ENCODE data around the gene KLHL29. TPM values are rescaled to one million over a fixed set of nuclear protein-coding genes. Genes with fewer than 3 reads are reported as not detected.

Gene KLHL29
- total and polyA plus RNA-seq, 2 experiments from 2014 or later: 1.5 to 6.5 TPM

DNA sequence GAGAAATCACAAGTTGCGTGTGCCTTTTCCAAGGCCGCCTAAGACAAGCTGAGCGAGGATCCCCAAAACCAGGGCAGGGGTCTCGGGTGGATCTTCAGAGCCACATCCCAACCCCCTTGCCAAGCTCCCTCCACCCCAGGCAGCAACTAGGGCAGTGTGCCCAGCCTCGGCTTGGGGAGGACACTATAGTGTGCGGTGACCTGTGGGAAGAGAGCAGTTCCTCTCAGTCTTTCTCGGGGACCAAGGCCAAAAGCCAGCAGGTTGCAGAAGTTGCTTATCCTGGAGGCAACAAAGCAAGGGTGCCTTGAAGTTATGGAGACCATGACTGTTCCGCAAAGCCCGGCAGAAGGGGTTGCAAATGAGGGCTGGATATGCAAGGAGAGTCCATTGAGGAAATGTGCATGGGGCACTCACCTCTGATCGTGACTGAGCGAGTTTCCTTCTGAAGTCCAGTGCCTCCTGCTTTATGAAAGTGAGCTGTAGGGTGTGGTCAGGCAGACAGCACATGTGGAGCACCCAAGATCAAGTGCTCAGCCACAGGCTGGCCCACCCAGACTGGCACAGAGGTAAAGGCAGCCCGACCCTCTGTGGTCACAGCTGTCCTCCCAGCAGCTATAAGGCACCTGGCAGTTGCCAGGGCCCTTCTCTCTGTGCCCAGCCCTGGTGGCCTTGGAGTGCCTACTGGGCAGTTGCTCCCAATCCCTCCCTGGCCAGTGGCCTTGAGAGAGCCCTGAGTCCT lies 281.4 kb downstream of the KLHL29 start:
- no peak for ATAC-seq
- H3K27ac ChIP-seq (ENCODE audit: low read depth): no peak overlapping the region
- peaks cover 23% of the 10 kb centered on the region for H3K4me1 Mint-ChIP-seq
- no peaks in the 10 kb centered on the region for H3K9me2 ChIP-seq (ENCODE audit: insufficient read depth)
- H2AFZ ChIP-seq: no peak overlapping the region
- H3K27me3 Mint-ChIP-seq (ENCODE audit: insufficient read depth, low read depth, poor library complexity): peaks cover 14% of the 10 kb centered on the region
- H3F3A ChIP-seq (replicated peaks; ENCODE audit: low read depth): no peaks in the 10 kb centered on the region
- TF ChIP-seq POLR2AphosphoS5 (IDR thresholded peaks at IDR 0.05; ENCODE audit: low read depth): no peak
- no peak for TF ChIP-seq STAT1 (IDR thresholded peaks at IDR 0.05; ENCODE audit: unreplicated experiment)
- no peak for TF ChIP-seq ZNF331 (CRISPR knock-in tag; IDR thresholded peaks at IDR 0.05; ENCODE audit: low read depth)
- TF ChIP-seq, protein P1, sequence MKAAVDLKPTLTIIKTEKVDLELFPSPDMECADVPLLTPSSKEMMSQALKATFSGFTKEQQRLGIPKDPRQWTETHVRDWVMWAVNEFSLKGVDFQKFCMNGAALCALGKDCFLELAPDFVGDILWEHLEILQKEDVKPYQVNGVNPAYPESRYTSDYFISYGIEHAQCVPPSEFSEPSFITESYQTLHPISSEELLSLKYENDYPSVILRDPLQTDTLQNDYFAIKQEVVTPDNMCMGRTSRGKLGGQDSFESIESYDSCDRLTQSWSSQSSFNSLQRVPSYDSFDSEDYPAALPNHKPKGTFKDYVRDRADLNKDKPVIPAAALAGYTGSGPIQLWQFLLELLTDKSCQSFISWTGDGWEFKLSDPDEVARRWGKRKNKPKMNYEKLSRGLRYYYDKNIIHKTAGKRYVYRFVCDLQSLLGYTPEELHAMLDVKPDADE (IDR thresholded peaks at IDR 0.05): no peak
- no peak for TF ChIP-seq NANOG (IDR thresholded peaks at IDR 0.05; ENCODE audit: borderline replicate concordance)
- TF ChIP-seq JUNB (IDR thresholded peaks at IDR 0.05; ENCODE audit: unreplicated experiment): no peak
- no peak for TF ChIP-seq EZH2phosphoT487 (IDR thresholded peaks at IDR 0.05; ENCODE audit: unreplicated experiment)
- TF ChIP-seq EZH2 (IDR thresholded peaks at IDR 0.05; ENCODE audit: low read depth, unreplicated experiment): no peak
- TF ChIP-seq, protein P2, sequence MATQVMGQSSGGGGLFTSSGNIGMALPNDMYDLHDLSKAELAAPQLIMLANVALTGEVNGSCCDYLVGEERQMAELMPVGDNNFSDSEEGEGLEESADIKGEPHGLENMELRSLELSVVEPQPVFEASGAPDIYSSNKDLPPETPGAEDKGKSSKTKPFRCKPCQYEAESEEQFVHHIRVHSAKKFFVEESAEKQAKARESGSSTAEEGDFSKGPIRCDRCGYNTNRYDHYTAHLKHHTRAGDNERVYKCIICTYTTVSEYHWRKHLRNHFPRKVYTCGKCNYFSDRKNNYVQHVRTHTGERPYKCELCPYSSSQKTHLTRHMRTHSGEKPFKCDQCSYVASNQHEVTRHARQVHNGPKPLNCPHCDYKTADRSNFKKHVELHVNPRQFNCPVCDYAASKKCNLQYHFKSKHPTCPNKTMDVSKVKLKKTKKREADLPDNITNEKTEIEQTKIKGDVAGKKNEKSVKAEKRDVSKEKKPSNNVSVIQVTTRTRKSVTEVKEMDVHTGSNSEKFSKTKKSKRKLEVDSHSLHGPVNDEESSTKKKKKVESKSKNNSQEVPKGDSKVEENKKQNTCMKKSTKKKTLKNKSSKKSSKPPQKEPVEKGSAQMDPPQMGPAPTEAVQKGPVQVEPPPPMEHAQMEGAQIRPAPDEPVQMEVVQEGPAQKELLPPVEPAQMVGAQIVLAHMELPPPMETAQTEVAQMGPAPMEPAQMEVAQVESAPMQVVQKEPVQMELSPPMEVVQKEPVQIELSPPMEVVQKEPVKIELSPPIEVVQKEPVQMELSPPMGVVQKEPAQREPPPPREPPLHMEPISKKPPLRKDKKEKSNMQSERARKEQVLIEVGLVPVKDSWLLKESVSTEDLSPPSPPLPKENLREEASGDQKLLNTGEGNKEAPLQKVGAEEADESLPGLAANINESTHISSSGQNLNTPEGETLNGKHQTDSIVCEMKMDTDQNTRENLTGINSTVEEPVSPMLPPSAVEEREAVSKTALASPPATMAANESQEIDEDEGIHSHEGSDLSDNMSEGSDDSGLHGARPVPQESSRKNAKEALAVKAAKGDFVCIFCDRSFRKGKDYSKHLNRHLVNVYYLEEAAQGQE (IDR thresholded peaks at IDR 0.05; ENCODE audit: unreplicated experiment): no peak
- TF ChIP-seq, protein P3, sequence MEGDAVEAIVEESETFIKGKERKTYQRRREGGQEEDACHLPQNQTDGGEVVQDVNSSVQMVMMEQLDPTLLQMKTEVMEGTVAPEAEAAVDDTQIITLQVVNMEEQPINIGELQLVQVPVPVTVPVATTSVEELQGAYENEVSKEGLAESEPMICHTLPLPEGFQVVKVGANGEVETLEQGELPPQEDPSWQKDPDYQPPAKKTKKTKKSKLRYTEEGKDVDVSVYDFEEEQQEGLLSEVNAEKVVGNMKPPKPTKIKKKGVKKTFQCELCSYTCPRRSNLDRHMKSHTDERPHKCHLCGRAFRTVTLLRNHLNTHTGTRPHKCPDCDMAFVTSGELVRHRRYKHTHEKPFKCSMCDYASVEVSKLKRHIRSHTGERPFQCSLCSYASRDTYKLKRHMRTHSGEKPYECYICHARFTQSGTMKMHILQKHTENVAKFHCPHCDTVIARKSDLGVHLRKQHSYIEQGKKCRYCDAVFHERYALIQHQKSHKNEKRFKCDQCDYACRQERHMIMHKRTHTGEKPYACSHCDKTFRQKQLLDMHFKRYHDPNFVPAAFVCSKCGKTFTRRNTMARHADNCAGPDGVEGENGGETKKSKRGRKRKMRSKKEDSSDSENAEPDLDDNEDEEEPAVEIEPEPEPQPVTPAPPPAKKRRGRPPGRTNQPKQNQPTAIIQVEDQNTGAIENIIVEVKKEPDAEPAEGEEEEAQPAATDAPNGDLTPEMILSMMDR (conservative IDR thresholded peaks at IDR 0.05; ENCODE audit: low read depth in 2 of 2): no peak
- TF ChIP-seq, protein P4, sequence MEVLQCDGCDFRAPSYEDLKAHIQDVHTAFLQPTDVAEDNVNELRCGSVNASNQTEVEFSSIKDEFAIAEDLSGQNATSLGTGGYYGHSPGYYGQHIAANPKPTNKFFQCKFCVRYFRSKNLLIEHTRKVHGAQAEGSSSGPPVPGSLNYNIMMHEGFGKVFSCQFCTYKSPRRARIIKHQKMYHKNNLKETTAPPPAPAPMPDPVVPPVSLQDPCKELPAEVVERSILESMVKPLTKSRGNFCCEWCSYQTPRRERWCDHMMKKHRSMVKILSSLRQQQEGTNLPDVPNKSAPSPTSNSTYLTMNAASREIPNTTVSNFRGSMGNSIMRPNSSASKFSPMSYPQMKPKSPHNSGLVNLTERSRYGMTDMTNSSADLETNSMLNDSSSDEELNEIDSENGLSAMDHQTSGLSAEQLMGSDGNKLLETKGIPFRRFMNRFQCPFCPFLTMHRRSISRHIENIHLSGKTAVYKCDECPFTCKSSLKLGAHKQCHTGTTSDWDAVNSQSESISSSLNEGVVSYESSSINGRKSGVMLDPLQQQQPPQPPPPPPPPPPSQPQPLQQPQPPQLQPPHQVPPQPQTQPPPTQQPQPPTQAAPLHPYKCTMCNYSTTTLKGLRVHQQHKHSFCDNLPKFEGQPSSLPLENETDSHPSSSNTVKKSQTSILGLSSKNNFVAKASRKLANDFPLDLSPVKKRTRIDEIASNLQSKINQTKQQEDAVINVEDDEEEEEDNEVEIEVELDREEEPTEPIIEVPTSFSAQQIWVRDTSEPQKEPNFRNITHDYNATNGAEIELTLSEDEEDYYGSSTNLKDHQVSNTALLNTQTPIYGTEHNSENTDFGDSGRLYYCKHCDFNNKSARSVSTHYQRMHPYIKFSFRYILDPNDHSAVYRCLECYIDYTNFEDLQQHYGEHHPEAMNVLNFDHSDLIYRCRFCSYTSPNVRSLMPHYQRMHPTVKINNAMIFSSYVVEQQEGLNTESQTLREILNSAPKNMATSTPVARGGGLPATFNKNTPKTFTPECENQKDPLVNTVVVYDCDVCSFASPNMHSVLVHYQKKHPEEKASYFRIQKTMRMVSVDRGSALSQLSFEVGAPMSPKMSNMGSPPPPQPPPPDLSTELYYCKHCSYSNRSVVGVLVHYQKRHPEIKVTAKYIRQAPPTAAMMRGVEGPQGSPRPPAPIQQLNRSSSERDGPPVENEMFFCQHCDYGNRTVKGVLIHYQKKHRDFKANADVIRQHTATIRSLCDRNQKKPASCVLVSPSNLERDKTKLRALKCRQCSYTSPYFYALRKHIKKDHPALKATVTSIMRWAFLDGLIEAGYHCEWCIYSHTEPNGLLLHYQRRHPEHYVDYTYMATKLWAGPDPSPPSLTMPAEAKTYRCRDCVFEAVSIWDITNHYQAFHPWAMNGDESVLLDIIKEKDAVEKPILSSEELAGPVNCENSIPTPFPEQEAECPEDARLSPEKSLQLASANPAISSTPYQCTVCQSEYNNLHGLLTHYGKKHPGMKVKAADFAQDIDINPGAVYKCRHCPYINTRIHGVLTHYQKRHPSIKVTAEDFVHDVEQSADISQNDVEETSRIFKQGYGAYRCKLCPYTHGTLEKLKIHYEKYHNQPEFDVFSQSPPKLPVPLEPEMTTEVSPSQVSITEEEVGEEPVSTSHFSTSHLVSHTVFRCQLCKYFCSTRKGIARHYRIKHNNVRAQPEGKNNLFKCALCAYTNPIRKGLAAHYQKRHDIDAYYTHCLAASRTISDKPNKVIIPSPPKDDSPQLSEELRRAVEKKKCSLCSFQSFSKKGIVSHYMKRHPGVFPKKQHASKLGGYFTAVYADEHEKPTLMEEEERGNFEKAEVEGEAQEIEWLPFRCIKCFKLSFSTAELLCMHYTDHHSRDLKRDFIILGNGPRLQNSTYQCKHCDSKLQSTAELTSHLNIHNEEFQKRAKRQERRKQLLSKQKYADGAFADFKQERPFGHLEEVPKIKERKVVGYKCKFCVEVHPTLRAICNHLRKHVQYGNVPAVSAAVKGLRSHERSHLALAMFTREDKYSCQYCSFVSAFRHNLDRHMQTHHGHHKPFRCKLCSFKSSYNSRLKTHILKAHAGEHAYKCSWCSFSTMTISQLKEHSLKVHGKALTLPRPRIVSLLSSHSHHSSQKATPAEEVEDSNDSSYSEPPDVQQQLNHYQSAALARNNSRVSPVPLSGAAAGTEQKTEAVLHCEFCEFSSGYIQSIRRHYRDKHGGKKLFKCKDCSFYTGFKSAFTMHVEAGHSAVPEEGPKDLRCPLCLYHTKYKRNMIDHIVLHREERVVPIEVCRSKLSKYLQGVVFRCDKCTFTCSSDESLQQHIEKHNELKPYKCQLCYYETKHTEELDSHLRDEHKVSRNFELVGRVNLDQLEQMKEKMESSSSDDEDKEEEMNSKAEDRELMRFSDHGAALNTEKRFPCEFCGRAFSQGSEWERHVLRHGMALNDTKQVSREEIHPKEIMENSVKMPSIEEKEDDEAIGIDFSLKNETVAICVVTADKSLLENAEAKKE (CRISPR knock-in tag; IDR thresholded peaks at IDR 0.05): no peak
- H3K79me2 ChIP-seq (replicated peaks; ENCODE audit: insufficient read depth): no peaks in the 10 kb centered on the region
- H3K4me1 ChIP-seq (ENCODE audit: insufficient read depth): peaks cover 6% of the 10 kb centered on the region; the same call in 1 of the 2 replicates
- H3K4me2 ChIP-seq: no peak overlapping the region
- no peaks in the 10 kb centered on the region for H3K36me3 Mint-ChIP-seq (ENCODE audit: low read depth)
- no peak for DNase-seq (ENCODE audit: low spot score)
- H3K4me3 Mint-ChIP-seq: no peak overlapping the region
- no peaks in the 10 kb centered on the region for H4K20me1 ChIP-seq (replicated peaks; ENCODE audit: insufficient read depth)
- no peaks in the 10 kb centered on the region for H3K9me3 Mint-ChIP-seq
- no peak overlapping the region for H3K27ac Mint-ChIP-seq
- no peaks in the 10 kb centered on the region for H3K36me3 ChIP-seq (ENCODE audit: insufficient read depth)
- no peak overlapping the region for H3K4me3 ChIP-seq
- no peaks in the 10 kb centered on the region for H3K27me3 ChIP-seq (ENCODE audit: insufficient read depth)
